Ovary (tissue), 9 donors: Measurements from ENCODE around the gene PRPF40B. TPM values are rescaled to one million over a fixed set of nuclear protein-coding genes. Genes with fewer than 3 reads are reported as not detected.
"Not testable (repeated sequence)": the region's sequence is repeated elsewhere in the genome, so short reads cannot be mapped to it uniquely, and the experiment has no call there.

Experiments used
- DNase-seq, 5 donors: peaks; one replicate each; pipeline ENCODE4 v3.0.0-alpha.2; 2019 to 2020
- H3K27ac ChIP-seq, 2 donors: fragments of 200-600 bp; one replicate each; pipeline versions ENCODE4 v1.5.1 to v1.8.0; 2019 to 2022
- H3K27me3 ChIP-seq: fragments of 200-600 bp; one replicate; pipeline ENCODE4 v1.8.0; 2022
- H3K36me3 ChIP-seq: fragments of 200-600 bp; sonication (generic); one replicate; pipeline ENCODE4 v1.5.1; 2019
- H3K4me1 ChIP-seq: one replicate; pipeline ENCODE4 v1.8.1; 2013; ENCODE audit warnings: mild to moderate bottlenecking, moderate library complexity; ENCODE audit not compliant: insufficient read depth
- H3K4me3 ChIP-seq: fragments of 200-600 bp; sonication (generic); one replicate; pipeline ENCODE4 v1.5.1; 2017
- H3K9me3 ChIP-seq, 2 donors: fragments of 200-600 bp in 1 of 2; sonication (generic) in 1 of 2; one replicate each; pipeline versions ENCODE4 v1.5.1 to v1.8.1; 2013 to 2019; ENCODE audit warnings: mild to moderate bottlenecking in 1 of 2, moderate library complexity in 1 of 2
- CTCF ChIP-seq, 3 donors: fragments of 450-650 bp in 2 of 3; fragments of 200-600 bp in 1 of 3; IDR thresholded peaks; one replicate each; pipeline versions ENCODE4 v1.5.1 to v1.8.0; 2016 to 2022; ENCODE audit warnings: antibody characterized with exemption in 3 of 3, mild to moderate bottlenecking in 1 of 3
- EP300 ChIP-seq: sonication (generic); formaldehyde crosslinking; IDR thresholded peaks from one replicate; pipeline ENCODE4 v1.6.1; 2017; ENCODE audit warnings: antibody characterized with exemption
- POLR2A ChIP-seq: fragments of 450-650 bp; IDR thresholded peaks from one replicate; pipeline ENCODE4 v1.6.1; 2017; ENCODE audit warnings: antibody characterized with exemption, mild to moderate bottlenecking, moderate library complexity
- WGBS, 3 donors: extraction: QIAGEN DNeasy Blood & Tissue Kit in 1 of 3; methylation state at CpG; one replicate each; pipeline versions ENCODE4 v1.1.5 to v1.1.7; 2013 to 2017; 5-methylcytosine and 5-hydroxymethylcytosine counted together
- intact Hi-C, 4 donors: fragments of 100-400 bp; cut with DNase I; formaldehyde crosslinking; loops; one replicate each; pipeline versions ENCODE4 v1.11.0 to v1.15.1; 2022 to 2023
- polyA plus RNA-seq, 2 donors: library from polyadenylated mRNA; stranded (reverse); fragments of 200-250 nt in 1 of 2; fragments of 350-450 nt in 1 of 2; fragmentation: Illumina TruSeq in 1 of 2; extraction: RNeasy Lipid Tissue Mini Kit (QIAGEN cat#74804) in 1 of 2; gene quantifications; one replicate each; pipeline ENCODE4 v1.2.3, GENCODE V29; 2013 to 2014
- total RNA-seq, 7 donors: library from RNA; depleted of rRNA in 2 of 7; stranded (reverse); fragments of >200 nt in 2 of 7; fragmentation: NEBNext Ultra II Directional in 3 of 7; extraction: Animal tissue kit (Norgen Biotek cat#: 25700) in 3 of 7; gene quantifications; one replicate each; pipeline versions ENCODE4 v1.1.0 to v1.2.4, GENCODE V29; 2016 to 2023
- donor health status: DM: no; HTN: no; CAD: no; lungs with moderate emphysema.
- donor health status: DM: no; HTN: no; CAD: no.
- donor health status: Bipolar disorder and iron deficiency.
- donor health status: DM: yes; HTN: yes; CAD: no.
- donor health status: DM: no; HTN: no; CAD: no.
- donor health status: DM: yes; HTN: yes; CAD: no.

PRPF40B gene
- total and polyA plus RNA-seq, 9 donors, result 13.4 to 72.6 (median 33.8) TPM

GRCh38 chr12:49604856-49605255 is 18.5 kb upstream of the PRPF40B start:
- Histone ChIP-seq H3K9me3 (no peaks in the 10 kb centered on the region), H3K27me3 (no peaks in the 10 kb centered on the region), H3K4me3 (no peak overlapping the region), H3K36me3 (no peaks in the 10 kb centered on the region), H3K4me1 (no peaks in the 10 kb centered on the region), H3K27ac (no peak overlapping the region)
- WGBS, 3 donors, result 65 to 75% (median 73%) methylated on average over 5 of the region's 5 CpGs
- no peak for DNase-seq
- intact Hi-C loops, result no loop called here
- TF ChIP-seq POLR2A (no peak), EP300 (no peak), CTCF (IDR thresholded peaks at IDR 0.05) (no peak)

GRCh38 chr12:49605539-49605938 is 17.8 kb upstream of the PRPF40B start, which contains the start of gene FAM186B:
Gene FAM186B, minus strand, starts transcription at chr12:49605639. Its CDS starts 162 bp downstream, at chr12:49605477.
- H3K4me3 ChIP-seq, H3K4me1 ChIP-seq, intact Hi-C loops, H3K27ac ChIP-seq, H3K36me3 ChIP-seq, H3K27me3 ChIP-seq, H3K9me3 ChIP-seq, DNase-seq: not testable (repeated sequence)
- WGBS, 3 donors, result 95 to 97% (median 95%) methylated on average over 4 of the region's 4 CpGs

GRCh38 chr12:49609059-49609874 is 14.1 kb upstream of the PRPF40B start:
- intact Hi-C loops, result no loop called here
- TF ChIP-seq EP300 (no peak), CTCF (IDR thresholded peaks at IDR 0.05) (no peak), POLR2A (no peak)
- WGBS, 3 donors, result 93 to 97% (median 96%) methylated on average over 2 of the region's 2 CpGs
- no peaks in the 10 kb centered on the region for H3K27me3 ChIP-seq
- no peaks in the 10 kb centered on the region for H3K36me3 ChIP-seq
- H3K4me1 ChIP-seq, result no peaks in the 10 kb centered on the region
- DNase-seq, result no peak
- H3K9me3 ChIP-seq, result no peaks in the 10 kb centered on the region
- no peak overlapping the region for H3K27ac ChIP-seq
- H3K4me3 ChIP-seq, result no peak overlapping the region

GRCh38 chr12:49609875-49610154 is 13.5 kb upstream of the PRPF40B start:
- H3K27ac ChIP-seq, result no peak overlapping the region

GRCh38 chr12:49610785-49611184 is 12.6 kb upstream of the PRPF40B start:
- DNase-seq, result not testable (repeated sequence)
- WGBS, 3 donors, result 94 to 98% (median 95%) methylated on average over 4 of the region's 4 CpGs

More at GRCh38 chr12:49609875-49610154, 13.5 kb upstream of the PRPF40B start:
- intact Hi-C loops, result no loop called here
- TF ChIP-seq POLR2A (no peak), EP300 (no peak), CTCF (IDR thresholded peaks at IDR 0.05) (no peak)
- no peak overlapping the region for H3K4me3 ChIP-seq
- no peaks in the 10 kb centered on the region for H3K27me3 ChIP-seq
- WGBS, 3 donors, result 73 to 94% (median 77%) methylated on average over 1 of the region's 1 CpG
- DNase-seq, result no peak
- no peaks in the 10 kb centered on the region for H3K4me1 ChIP-seq
- no peaks in the 10 kb centered on the region for H3K36me3 ChIP-seq
- no peaks in the 10 kb centered on the region for H3K9me3 ChIP-seq

More at GRCh38 chr12:49610785-49611184, 12.6 kb upstream of the PRPF40B start:
- H3K36me3 ChIP-seq, H3K27me3 ChIP-seq, H3K4me3 ChIP-seq, H3K9me3 ChIP-seq, H3K4me1 ChIP-seq, H3K27ac ChIP-seq, intact Hi-C loops: not testable (repeated sequence)
